NCI-H128 (cell line): ENCODE results near the gene ESPN.
"Not testable (repeated sequence)": the region's sequence is repeated elsewhere in the genome, so short reads cannot be mapped to it uniquely, and the experiment has no call there.

Source experiments
- DNase-seq: peaks from one replicate; lab custom pipeline; 2025; ENCODE audit not compliant: unreplicated experiment; lab: John Stamatoyannopoulos, UW

ESPN gene

DNA sequence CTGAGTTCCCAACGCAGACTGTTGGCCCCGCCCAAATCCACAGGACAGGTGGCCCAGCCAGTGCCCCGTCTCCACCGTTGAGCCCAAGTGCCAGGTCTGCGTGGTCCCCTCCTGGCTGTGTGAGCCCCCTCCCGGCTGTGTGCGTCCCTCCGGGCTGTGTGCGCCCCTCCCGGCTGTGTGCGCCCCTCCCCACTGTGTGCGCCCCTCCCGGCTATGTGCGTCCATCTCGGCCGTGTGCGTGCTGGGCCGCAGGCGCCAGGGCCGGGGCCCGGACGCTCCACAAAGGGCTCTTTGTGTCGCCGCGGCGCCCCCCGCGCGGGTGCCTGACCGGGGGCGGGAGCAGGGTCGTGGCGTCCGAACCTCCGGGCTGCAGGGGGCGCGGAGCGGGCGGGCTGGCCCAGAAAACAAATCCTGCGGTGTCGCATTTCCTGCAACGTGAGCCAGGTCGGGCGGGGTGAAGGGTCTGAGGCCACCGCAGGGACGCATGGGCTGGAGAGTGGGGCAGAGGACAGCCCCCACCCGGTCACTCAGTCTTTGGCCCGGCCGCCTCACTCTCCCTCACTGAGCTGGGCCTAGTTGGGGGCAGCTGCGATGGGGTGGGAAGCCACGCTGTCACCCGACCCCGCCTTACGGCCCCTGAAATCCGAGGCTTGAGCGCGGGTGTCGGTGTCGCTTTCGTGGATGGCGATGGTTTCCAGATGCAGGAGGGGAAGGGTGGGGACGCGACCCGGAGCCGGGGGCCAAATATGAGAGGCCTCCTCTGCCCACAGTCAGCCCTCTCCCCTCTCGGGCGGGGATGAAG is 22.6 kb downstream of the ESPN start:
- DNase-seq, result peak; percentile 64

DNA sequence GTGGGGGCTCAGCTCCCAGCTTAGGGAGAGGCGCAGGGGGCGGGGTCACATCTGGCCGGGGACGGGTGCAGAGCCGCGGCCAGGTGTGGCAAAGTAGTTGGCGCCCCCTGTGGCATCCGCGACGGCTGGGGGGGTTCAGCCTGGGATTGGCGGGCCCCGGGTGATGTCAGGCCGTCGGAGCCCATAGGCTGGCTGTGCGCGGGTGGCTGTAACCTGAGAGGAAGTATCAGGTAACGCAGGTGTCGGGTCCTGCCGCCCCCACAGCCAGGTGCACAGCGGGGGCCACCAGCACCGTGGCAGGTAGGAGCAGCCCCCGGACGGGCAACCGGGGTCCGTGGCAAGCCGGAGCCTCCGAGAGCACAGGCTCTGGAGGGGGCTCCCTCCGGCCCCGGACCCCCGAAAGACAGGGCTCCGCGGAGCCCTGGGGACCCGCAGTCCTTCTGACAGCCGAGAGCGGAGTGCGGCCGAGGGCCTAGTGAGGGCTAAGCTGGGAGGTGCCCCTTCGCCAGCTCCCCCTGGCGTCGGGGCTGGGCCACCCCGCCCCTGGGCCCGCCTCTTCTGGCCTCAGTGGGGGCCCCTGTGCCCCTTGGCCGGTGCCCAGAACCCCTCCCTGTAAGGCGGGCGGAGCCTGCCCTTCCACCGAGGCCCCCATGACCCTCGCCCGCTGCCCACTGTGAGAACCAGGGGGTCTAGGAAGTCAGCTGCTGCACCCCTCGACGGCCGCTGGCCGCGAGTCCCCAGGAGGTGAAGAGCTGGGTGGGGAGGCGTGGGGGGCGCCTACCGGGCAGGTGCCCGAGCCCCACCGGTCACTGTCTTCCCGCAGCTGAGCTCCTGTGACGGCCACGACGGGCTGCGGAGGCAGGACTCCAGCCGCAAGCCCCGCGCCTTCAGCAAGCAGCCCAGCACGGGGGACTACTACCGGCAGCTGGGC is 23.5 kb downstream of the ESPN start:
- DNase-seq, result peak; percentile 90

DNA sequence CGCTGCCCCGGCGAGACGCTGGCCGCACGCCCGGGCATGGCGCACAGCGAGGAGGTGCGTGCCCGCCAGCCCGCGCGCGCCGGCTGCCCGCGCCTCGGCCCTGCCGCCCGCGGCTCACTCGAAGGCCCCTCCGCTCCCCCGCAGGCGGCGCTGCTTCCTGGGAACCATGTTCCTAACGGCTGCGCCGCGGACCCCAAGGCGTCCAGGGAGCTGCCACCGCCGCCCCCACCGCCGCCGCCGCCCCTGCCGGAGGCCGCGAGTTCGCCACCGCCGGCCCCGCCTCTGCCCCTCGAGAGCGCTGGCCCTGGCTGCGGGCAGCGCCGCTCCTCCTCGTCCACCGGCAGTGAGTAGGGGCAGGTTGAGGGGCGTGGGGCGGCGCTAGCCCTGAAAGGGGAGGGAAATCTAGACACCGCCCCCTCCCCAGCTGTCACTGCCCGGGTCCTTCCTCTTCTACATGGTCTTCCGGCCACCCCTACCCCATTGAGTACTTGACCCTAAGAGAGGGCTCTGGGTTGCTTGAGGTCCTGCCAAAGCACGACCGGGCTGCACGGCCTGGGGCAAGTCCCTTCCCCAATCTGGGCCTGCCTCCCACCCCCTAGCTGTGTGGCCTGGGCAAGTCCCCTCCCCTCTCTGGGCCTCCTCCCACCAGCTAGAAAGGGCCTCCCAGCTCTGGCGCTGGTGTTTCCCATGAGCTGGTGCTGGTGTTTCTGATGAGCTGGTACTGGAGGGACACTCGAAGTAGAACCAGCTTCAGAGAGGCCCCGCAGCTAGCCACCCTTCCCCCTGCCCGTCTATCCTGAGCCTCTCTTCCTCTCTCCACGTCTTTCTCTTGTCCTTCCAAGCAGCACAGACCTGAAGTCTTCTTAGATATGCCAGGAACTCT is 24.4 kb downstream of the ESPN start:
- peak; percentile 28 for DNase-seq

DNA sequence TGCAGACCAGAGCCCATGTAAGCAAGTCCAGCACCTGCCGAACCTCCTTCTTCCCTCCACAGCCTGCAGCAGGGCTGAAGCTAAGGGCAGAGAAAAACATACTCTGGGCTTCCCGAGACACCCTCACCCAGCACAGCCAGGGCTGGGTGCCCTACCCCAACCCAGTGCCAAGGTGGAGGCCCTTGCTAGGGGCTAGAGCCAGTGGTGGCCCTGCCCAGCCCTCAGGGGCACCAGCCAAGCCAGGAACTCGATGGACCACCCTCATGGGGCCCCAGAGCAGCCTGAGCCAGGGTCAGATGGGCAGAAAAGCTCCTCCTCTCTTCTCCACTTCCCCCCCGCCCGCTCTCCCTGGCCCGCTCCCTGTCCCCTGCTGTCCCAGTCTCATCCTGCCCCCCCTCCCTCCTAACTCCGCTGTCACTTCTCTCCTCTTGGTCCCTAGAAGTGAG is 25.5 kb downstream of the ESPN start:
- DNase-seq, result no peak

DNA sequence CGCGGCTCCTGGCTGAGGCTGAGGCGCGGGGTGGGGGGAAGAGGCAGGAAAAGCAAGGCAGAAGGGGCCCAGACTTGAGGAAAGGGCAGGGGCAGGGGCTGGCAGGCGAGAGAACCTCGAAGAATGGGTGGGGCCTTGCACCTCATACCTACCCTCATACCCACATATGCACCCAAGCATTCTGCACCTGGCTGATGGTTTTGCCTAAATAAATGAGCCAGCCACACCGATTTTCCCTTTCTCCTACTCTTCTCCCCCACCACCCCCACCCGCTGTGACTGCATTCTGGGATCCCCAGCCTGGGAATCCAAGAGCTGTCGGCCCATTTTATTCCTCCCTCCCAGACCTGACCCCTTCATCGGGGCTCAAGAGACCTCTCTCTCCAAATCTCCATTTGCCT is 25.9 kb downstream of the ESPN start:
- DNase-seq, result not testable (repeated sequence)

DNA sequence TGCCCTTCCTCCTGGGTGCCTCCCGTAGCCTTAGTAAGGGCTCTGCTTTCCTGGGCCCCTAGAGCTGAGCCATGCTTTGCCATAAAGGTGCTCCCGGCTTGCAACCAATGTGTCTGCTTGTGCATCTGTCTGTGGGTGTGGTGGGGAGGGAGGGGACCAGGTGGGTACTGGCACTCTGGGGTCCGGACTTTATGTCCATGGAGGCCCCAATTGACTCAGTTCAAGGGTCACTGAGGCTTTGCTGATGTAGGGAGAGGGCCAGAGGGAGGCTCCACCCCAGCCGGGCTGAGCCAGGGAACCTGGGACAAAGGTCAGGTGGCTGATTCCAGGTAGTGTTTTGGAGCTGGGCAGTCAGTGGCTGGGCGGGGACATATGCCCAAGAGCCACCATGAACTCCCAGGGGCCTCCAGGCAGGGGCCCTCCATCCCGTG is 26.4 kb downstream of the ESPN start:
- no peak for DNase-seq

DNA sequence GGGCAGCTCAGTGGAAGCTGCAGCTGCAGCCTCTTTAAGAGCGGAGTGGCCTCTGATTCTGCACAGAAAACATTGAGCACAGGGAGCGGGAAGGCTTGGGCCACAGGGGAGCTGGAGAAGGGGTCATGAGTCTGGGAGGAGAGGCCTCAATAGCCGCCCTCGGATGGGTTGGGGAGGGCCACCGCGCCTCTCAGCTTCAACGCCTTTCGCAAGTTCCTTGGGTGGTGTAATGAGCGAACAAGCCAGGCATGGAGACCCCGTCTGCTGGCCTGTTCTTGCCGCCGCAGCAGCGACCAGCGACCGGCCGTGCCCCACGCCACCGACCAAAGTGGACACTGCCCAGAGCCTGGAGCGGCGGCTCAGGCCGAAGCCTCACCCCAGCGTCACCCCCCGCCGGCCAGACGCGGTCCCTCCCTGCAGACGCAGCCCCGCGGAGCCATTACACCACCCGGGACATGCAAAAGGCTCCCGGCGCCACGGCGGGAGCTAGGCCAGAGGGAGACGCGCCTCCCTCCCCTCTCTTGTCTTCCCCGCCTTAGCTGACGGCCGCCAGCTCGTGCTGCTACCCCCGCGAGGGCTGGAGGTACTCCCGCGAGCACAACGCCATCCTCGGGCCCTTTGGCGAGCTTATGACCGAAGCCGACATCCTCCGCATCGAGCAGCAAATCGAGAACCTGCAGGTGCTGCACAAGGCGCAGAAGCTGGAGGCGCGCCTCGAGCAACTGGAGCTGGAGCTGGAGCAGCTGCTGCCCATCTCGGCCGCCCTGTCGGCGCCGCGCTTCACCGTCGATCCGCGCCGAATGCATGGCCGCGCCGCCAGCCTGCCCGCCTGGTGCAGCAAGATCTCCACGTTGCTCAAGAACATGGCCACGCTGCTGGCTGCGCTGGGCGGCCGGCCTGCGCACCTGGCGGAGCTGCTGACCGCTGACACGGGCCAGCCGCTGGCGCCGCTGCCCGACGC is 29.6 kb downstream of the ESPN start:
- not testable (repeated sequence) for DNase-seq

DNA sequence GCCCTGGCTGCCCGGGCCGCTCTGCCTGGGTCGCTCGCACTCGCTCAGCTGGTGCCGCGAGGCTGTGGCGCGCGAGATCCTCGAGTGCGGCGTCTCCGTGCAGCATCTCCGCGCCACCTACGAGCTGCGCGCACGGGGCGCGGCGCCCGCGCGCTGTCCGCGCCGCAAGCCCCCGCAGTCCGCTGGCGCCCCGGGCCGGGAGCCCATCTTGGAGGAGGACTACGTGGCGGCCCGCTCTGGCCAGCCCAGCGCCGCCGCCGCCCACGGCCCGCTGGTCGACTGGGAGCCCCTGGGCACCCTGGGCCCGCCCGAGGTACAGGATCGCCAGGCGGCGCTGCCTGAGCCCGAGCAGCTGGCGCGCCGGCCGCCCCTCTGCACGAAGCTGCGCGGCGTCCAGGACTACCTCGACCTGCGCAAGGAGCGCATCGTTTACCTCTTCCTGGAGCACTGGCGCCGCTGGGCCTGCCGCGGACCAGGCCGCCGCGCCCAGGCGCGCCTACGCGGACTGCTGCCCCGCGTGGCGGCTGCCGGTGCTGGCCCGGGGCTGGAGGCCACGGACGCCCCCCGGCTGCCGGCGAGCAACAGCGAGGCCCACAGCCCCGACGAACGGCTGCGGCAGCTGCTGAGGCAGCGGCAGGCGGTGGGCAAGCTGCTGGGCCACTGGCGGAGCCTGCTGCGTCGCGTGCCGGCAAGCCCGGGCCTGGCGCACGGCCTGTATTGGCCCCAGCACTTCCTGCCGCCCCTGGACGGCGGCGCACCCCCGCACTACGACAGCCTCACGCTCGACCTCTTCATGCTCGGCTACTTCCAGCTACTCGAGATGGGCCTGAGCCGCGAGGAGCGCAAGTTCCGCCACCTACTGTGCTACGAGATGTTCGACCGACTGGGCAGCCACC is 30.5 kb downstream of the ESPN start:
- no peak for DNase-seq

DNA sequence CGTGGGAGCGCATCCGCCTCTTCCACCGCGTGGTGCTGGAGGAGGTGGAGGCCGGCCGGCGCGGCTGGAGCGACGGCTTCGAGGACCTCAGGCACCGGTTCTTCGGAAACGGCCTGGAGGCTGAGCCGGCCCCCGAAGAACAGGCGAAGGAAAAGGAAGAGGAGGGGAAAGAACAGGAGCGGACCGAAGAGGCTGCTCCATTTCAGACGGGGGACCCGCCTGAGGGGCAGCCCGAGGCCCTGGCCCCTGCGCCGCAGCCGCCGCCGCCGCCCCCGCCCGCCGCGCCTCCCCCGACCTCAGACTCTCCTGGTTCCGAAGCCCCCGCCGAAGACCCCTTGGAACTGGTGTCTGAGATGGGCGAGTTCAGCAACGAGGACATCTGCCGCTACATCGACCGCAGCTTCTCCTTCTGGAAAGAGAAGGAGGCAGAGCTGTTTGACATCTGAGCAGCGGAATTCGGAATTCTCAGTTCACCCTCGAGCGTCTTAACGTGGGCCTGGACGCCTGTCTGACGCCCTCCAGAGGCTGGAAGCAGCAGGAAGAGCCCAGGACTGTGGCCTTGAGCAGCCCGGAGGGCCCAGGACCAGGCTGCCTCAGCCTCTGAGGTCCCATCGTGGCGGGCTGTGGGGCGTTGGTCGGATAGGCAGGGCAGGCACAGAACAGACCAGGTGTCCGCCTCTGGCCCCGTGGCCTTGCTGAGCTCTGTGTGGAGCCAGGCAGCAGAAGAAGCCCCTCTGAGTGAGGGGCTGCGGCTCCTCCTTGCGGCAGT is 31.4 kb downstream of the ESPN start:
- DNase-seq, result not testable (repeated sequence)

DNA sequence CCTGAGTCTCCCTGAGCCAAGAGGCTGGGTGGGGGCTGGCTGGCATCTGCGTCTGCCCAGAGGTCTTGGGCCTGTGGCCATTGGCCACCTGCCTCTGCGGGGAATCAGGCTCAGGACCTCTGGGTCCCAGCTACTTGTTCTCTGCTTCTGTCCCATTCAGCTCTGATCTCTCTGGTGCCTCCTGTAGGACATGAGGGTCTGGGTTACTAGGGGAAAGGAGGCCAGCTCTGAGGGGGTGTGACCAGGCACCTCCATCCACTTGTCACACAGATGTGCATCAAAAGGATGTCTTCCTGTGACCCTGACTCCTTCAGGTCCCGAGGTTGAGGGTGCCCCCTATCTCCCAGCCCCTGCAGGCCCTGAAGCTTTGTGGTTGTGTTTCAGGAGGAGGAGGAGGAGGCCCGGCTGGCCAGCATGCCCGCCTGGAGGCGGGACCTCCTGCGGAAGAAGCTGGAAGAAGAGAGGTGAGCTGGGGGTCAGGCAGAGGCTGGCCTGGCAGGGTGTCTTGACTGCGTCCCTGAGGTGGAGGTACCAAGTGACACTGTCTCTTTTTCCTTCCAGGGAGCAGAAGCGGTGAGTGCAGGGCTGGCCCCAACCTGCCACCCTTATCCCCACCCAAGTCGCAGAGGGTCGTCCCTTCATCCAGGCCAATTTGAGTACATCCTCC is 32.4 kb downstream of the ESPN start:
- DNase-seq, result no peak

DNA sequence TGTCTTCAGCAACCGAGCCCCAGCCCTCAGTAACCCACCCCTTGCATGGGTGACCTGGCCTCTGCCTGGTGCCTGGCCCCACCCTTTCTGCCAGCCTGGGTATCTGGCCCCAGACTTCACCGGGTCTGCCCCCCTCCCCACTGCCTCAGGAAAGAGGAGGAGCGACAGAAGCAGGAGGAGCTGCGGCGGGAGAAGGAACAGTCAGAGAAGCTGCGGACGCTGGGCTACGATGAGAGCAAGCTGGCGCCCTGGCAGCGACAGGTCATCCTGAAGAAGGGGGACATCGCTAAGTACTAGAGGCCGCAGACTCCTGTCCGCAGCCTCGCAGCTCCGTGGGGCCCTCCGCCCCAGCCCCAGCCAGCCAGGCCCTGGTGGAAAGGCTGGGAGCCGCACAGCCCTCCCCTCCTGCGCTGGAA is 35.3 kb downstream of the ESPN start:
- DNase-seq, result no peak

DNA sequence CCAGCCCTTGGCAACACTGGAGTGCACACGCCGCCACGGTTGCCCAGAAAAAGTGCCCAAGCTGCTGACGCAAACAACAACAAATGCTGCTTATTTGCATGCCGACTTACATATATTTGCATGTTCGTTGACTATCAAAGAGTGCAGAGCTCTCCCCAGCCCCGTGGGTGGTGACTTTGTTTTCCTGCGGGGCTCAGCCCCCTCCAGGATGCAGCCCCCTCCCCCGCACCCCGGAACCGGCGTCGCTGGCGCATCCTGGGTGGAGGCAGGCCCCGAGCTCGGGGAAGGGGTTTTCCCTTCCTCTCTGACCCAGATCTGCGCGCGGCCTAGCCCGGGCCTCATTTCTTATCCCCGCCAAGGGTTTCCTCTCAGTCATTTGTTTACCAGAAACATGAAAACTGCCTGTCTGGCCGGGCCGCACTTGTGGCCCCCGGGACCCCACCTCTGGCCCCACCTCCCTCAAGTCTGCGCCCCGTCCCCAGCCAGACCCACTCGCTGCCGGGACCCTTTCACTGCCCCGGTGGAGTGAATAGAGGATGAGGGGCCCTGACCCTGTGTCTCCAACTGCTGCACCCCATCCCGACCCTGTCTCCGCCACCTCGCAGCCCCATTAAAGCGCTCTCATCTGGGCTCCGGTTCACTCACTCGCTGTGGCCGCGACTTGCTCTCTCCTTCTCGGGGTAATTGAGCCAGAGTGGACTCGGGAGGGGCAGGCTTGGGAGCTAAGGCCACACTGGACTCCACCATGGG is 35.9 kb downstream of the ESPN start:
- DNase-seq, result no peak

DNA sequence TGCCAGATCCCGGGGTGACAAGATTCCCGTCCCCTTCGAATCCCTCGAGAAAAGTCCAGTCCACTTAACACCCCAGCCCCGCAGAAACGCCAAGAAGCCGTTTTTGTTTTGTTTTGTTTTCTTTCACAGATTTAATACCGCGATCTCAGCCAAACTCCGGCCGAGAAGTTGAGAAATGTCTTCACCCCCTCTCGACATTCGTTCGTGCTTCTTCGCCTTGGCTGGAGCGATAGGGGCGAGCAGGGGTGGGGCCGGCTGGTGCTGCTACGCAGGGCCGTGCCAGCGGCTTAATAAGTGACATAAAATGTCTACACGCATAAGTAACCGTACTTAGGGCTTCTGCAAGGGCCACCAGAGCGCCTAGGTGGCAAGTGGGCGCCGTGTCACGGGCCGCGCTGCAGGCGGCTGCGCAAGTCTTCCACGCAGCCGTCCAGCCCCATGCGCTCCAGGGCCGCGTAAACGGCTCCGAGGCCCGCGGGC is 36.5 kb downstream of the ESPN start:
- no peak for DNase-seq

DNA sequence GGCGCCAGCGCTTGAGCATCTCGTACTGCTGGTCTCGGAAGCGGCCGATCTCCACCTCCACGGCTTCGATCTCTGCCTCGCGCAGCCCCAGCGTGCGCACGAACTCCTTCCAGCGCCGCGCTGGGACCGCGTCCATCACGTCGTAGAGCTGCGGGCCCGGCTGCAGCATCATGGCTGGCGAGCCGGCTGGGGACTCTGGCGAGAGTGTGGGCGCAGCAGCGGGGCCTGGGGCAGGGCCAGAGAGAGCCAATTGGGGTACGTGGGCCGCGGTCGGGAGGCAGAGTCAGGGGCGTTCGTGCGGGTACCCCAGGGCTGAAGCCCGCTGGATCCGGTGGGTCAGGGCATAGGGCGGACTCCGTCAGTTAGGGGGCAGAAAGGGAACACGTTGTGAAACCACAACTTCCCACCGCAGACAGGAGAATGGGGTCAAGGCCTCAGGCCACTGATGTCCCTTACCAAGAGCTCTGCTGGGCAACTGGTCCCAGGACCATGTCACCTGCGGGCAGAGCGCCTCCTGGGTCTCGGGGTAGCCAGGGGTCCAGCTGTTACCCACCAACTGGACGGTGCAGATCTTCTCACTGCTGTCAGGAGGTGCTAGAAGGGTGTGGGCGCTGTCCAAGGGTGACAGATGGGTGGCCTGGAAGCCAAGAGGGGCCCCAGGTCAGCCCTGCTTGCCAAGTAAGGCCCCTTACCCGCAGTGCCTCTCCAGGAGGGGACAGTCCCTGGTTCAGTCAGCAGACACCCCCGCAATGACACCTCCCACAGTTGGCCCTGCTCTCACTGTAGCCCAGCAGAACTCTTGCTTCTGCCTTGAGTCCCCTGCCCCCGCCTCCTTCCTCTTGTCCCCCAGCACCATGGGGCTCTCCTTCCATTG is 37.2 kb downstream of the ESPN start:
- no peak for DNase-seq

DNA sequence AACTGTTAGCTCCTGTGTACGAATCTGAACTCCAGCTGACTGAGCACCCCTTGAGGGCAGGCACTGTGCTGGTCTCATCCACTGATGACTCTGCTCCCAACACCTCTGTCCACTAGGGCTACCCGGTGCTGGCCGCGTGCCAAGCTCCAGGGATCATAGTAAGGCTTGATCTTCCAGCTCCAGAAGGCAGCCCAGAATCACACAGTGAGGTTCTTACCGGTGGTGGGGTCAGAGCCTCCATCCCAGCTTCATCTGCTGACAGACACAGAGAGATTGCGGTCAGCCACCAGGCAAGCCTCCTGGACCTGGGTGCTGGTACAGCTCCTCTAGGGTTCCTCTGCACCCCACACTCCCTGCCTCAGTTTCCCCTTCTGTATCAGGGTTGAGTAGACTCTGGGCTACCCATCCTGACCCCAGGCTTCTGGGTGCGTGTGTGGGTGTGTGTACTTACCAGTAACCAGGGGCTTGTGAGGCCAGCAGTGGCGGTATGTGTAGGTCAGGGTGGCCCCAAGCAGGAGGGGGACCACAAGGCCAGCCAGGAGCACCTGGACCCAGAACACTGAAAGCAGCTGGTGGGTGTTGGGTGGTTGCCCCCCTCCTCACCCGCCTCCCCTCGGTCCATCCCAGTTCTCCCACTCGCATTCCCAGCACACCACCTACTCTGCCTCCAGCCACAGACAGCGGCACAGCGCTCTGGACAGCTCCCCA is 38.0 kb downstream of the ESPN start:
- DNase-seq, result no peak
